Endodermal cell (in vitro differentiated cells): ENCODE data around the gene USH1C. TPM values are rescaled to one million over a fixed set of nuclear protein-coding genes. Genes with fewer than 3 reads are reported as not detected.
A peak's percentile ranks its signal among the peaks of the same experiment; 100 is the strongest.

Experiments
- DNase-seq: peaks from one replicate; pipeline ENCODE4 v3.0.0-alpha.2; 2017
- H3K27ac ChIP-seq: 2 replicates; pipeline ENCODE4 v1.5.1; 2013; ENCODE audit warnings: mild to moderate bottlenecking, low read depth, low read length, moderate library complexity
- H3K27me3 ChIP-seq: 2 replicates; pipeline ENCODE4 v1.6.1; 2013; ENCODE audit warnings: mild to moderate bottlenecking, low read length, moderate library complexity; ENCODE audit not compliant: insufficient read depth, control insufficient read depth, poor library complexity, severe bottlenecking
- H3K36me3 ChIP-seq: 2 replicates; pipeline ENCODE4 v1.7.0; 2013; ENCODE audit warnings: mild to moderate bottlenecking, low read length, moderate library complexity; ENCODE audit not compliant: control insufficient read depth, insufficient read depth
- H3K4me1 ChIP-seq: one replicate; pipeline ENCODE4 v1.7.0; 2013; ENCODE audit warnings: low read length; ENCODE audit not compliant: control insufficient read depth, insufficient read depth
- H3K4me3 ChIP-seq: 2 replicates; pipeline ENCODE4 v1.5.1; 2013; ENCODE audit warnings: mild to moderate bottlenecking, low read length, moderate library complexity
- H3K9ac ChIP-seq: 2 replicates; pipeline ENCODE4 v1.6.1; 2013; ENCODE audit warnings: mild to moderate bottlenecking, low read length, moderate library complexity; ENCODE audit not compliant: poor library complexity, severe bottlenecking; ENCODE audit errors: extremely low read depth
- H3K9me3 ChIP-seq: 2 replicates; pipeline ENCODE4 v1.6.1; 2013; ENCODE audit warnings: mild to moderate bottlenecking, low read length, moderate library complexity; ENCODE audit not compliant: control insufficient read depth
- H3K27ac Mint-ChIP-seq: 2 replicates; pipeline ENCODE4 v1.8.0; 2020; ENCODE audit warnings: mixed read lengths
- H3K27me3 Mint-ChIP-seq: 2 replicates; pipeline ENCODE4 v1.8.0; 2021; ENCODE audit warnings: mild to moderate bottlenecking, mixed read lengths; ENCODE audit not compliant: insufficient read depth
- H3K36me3 Mint-ChIP-seq: 2 replicates; pipeline ENCODE4 v1.8.0; 2020; ENCODE audit warnings: low read depth, mixed read lengths
- H3K4me1 Mint-ChIP-seq: 2 replicates; pipeline ENCODE4 v1.8.0; 2020; ENCODE audit warnings: mixed read lengths
- H3K4me3 Mint-ChIP-seq: 2 replicates; pipeline ENCODE4 v1.8.0; 2020; ENCODE audit warnings: mild to moderate bottlenecking, moderate library complexity, mixed read lengths
- H3K9me3 Mint-ChIP-seq: 2 replicates; pipeline ENCODE4 v1.8.0; 2020; ENCODE audit warnings: mild to moderate bottlenecking, mixed read lengths
- WGBS, 2 experiments: methylation state at CpG; one replicate each; pipeline versions ENCODE4 v1.1.5 to v1.1.7; 2013; ENCODE audit warnings: missing lambda C conversion rate in 2 of 2, mixed read lengths in 1 of 2; ENCODE audit not compliant: insufficient coverage in 1 of 2, insufficient read length in 1 of 2; 5-methylcytosine and 5-hydroxymethylcytosine counted together
- total RNA-seq, 2 donors: library from RNA; stranded (reverse); fragmentation: NEBNext Ultra II Directional in 1 of 2; extraction: Animal tissue kit (Norgen Biotek cat#: 25700) in 1 of 2; gene quantifications; 2 replicates in 1 of 2; 3 replicates in 1 of 2; pipeline ENCODE4 v1.2.1, GENCODE V29; 2021
- TF ChIP-seq, protein P1 (sequence below): fragments of 200-600 bp; sonication (generic); conservative IDR thresholded peaks from 2 replicates; pipeline ENCODE4 v1.5.0; 2021; ENCODE audit warnings: antibody characterized with exemption, mild to moderate bottlenecking

USH1C gene
- total RNA-seq, 2 donors from 2014 or later = 1.5 to 2.8 TPM

DNA sequence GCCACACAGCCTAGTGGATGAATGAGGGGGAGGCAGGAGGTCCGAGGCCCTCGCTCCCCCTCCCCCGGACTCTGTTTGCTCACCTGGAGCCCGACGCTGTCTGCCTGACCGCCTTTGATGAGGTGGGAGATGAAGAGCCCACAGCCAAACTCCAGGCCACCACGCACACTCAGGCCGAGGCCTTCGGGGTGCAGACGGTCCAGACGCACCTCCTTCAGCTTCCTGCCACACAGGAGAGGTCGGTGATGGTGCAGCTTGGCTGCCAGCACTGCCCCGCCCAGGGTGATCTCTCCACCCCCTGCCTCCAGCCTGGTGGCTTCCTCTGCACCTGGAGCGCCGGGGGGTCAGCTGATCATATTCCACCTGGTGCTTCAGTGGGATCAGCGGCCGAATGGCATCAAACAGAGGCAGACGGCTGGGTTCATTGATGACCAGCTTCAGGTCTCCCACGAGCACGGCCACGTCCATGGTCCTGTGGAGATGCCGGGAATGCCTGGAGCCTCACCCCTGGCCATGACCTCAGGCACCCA, 13.1 kb downstream of the USH1C start:
- H3K9me3 ChIP-seq = no peaks in the 10 kb centered on the region
- H3K4me1 Mint-ChIP-seq = peaks cover 20% of the 10 kb centered on the region
- peaks cover 3% of the 10 kb centered on the region for H3K27me3 Mint-ChIP-seq
- no peaks in the 10 kb centered on the region for H3K36me3 ChIP-seq
- H3K27ac ChIP-seq = no peak overlapping the region
- H3K9me3 Mint-ChIP-seq = no peaks in the 10 kb centered on the region
- H3K27ac Mint-ChIP-seq = no peak overlapping the region
- H3K36me3 Mint-ChIP-seq = no peaks in the 10 kb centered on the region
- TF ChIP-seq, protein P1, sequence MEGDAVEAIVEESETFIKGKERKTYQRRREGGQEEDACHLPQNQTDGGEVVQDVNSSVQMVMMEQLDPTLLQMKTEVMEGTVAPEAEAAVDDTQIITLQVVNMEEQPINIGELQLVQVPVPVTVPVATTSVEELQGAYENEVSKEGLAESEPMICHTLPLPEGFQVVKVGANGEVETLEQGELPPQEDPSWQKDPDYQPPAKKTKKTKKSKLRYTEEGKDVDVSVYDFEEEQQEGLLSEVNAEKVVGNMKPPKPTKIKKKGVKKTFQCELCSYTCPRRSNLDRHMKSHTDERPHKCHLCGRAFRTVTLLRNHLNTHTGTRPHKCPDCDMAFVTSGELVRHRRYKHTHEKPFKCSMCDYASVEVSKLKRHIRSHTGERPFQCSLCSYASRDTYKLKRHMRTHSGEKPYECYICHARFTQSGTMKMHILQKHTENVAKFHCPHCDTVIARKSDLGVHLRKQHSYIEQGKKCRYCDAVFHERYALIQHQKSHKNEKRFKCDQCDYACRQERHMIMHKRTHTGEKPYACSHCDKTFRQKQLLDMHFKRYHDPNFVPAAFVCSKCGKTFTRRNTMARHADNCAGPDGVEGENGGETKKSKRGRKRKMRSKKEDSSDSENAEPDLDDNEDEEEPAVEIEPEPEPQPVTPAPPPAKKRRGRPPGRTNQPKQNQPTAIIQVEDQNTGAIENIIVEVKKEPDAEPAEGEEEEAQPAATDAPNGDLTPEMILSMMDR = no peak
- peaks cover 14% of the 10 kb centered on the region for H3K4me1 ChIP-seq
- no peak overlapping the region for H3K4me3 Mint-ChIP-seq
- 89 to 94% methylated on average over 12 to 22 of the region's 22 CpGs for WGBS, 2 experiments
- no peak overlapping the region for H3K4me3 ChIP-seq
- no peak for DNase-seq
- H3K9ac ChIP-seq = no peak overlapping the region
- no peaks in the 10 kb centered on the region for H3K27me3 ChIP-seq

DNA sequence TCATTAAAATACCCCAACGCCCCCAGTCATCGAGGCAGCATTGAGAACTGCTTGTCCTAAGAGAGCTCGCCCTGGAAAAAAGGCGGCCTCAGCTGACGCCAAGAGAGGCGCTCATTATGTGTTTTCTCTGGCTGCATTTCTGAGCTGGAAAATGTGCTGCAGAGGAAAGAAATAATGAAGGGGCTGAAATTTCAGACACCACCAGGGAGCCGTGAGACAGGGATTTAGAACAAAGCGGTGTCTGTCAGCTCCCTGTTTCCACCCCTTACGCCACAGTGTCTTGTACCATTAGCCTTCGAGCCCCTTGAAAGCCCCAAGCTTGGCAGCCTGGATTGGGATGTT, 14.4 kb downstream of the USH1C start:
- H3K36me3 Mint-ChIP-seq = no peaks in the 10 kb centered on the region
- H3K4me3 Mint-ChIP-seq = no peak overlapping the region
- peaks cover 3% of the 10 kb centered on the region for H3K27me3 Mint-ChIP-seq
- H3K27ac ChIP-seq = peak overlapping the region; percentile 88
- 73 to 89% methylated on average over 8 to 10 of the region's 10 CpGs for WGBS, 2 experiments
- no peaks in the 10 kb centered on the region for H3K9me3 ChIP-seq
- H3K4me3 ChIP-seq = no peak overlapping the region
- no peak for DNase-seq
- TF ChIP-seq, protein P1 = no peak
- no peaks in the 10 kb centered on the region for H3K27me3 ChIP-seq
- H3K4me1 Mint-ChIP-seq = peaks cover 20% of the 10 kb centered on the region
- H3K9me3 Mint-ChIP-seq = no peaks in the 10 kb centered on the region
- H3K9ac ChIP-seq = no peak overlapping the region
- H3K27ac Mint-ChIP-seq = no peak overlapping the region
- H3K36me3 ChIP-seq = no peaks in the 10 kb centered on the region
- peaks cover 14% of the 10 kb centered on the region for H3K4me1 ChIP-seq

DNA sequence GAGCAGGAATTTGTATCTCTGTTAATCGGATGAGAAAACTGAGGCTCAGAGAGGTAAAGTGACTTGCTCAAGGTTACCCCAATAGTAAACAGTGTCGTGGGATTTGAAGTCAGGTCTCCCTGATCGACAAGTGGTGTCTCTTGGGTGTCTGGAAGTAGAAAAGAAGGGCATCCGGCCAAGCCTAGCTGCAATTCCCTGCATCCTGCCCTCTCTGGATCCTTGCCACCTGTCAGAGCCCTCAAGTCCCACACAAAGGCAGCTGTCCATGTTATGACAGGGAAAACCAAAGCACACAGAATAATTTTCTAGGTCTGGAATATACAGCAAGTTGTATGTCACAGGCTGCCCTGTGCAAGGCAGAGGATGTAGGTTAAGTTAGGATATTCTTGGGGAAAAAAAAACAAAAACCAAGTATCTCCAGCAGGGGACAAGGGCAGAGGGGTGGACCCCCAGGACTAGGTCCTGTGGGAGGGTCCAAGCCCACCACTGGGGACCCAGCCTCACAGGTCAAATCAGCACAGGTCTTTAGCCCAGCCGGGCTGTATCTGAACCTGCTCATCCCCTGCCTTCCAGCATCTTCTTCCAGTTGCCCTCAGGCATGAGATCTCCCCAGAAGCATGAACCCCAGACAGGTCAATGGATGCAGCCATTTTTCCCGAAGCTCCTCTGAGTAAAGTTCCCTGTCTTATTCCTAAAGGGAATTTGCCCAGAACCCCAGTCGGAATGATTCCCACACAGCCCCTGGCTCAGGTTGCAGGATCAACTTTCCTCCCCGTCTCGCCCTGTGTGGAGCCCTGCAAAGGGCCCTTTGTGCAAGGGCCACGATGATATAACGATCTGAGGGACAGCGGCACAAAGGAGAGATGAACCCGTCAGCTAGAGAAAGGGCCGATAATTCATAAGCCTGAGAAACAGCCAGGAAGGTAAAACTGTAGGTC, 15.0 kb downstream of the USH1C start:
- DNase-seq = no peak
- Histone ChIP-seq H3K4me3 (no peak overlapping the region), H3K27ac (peak overlapping the region; percentile 88), H3K4me1 (peaks cover 14% of the 10 kb centered on the region), H3K9me3 (no peaks in the 10 kb centered on the region), H3K9ac (no peak overlapping the region), H3K27me3 (no peaks in the 10 kb centered on the region), H3K36me3 (no peaks in the 10 kb centered on the region)
- Mint-ChIP-seq H3K9me3 (no peaks in the 10 kb centered on the region), H3K36me3 (no peaks in the 10 kb centered on the region), H3K27ac (no peak overlapping the region), H3K27me3 (peaks cover 3% of the 10 kb centered on the region), H3K4me3 (no peak overlapping the region), H3K4me1 (peaks cover 20% of the 10 kb centered on the region)
- TF ChIP-seq, protein P1 = peak; percentile 12
- WGBS, 2 experiments = 79 to 87% methylated on average over 13 to 14 of the region's 14 CpGs
